ENCODE results near the gene DDX47.

DNA sequence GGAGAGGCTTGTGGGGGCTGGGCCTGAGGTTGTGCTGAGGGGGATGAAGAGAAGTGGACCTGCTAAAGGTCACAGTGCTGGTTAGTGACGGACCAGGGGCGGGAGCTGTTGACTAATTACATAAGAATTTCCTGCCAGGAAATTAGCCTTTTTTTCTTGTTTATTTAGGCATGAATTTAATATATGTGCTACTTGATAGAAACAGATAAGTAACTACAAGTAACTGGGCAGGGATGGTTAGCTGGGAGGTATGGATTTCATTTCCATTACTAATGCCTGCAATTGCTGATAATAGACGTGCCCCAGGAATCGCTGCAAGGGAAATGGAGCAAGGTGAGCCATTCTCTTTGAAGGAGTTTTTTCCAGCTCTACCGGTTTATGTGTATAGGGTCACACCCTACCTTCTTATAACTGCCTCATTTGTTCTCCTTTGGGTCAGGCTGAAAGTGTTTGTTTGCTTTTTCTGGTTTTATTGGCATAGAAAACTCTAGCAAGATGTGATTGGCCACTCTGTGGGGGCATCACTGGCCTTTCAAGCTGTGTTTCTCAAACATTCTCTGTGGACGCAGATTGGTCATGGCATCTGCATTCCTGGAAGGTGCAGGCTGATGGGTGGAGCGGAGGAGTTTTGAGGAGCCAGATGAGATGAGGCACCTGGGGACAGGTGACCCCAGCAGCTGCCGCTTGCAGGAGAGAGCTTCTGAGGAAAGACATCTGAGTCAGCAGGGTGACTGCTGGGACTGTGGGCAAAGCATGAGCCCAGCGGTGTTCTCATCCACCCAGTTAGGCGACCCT is 59.2 kb downstream of the DDX47 start:
- TF ChIP-seq CTCF (conservative IDR thresholded peaks at IDR 0.05; ENCODE audit: low read depth, low read length) (no peak), EZH2 (IDR thresholded peaks at IDR 0.05; ENCODE audit: borderline replicate concordance, low read depth, low read length, poor library complexity, severe bottlenecking) (no peak)
